Upper lobe of left lung (tissue), 6 donors: ENCODE data around the gene LONP2. TPM values are rescaled to one million over a fixed set of nuclear protein-coding genes. Genes with fewer than 3 reads are reported as not detected.
A peak's percentile ranks its signal among the peaks of the same experiment; 100 is the strongest.

Experiments used
- ATAC-seq, 2 donors: fragments of 200-7000 bp; cut with Tn5 transposase; one replicate each; pipeline ENCODE4 v1.9.1; 2022; ENCODE audit warnings: mild to moderate bottlenecking in 2 of 2, moderate library complexity in 2 of 2; ENCODE audit not compliant: low FRiP score in 2 of 2
- DNase-seq, 2 donors: peaks; one replicate each; pipeline ENCODE4 v3.0.0-alpha.2; 2019 to 2020
- H3K27ac ChIP-seq, 4 donors: fragments of 200-600 bp; sonication (generic); one replicate each; pipeline ENCODE4 v1.5.1; 2016 to 2019
- H3K27me3 ChIP-seq, 4 donors: fragments of 200-600 bp; sonication (generic); one replicate each; pipeline ENCODE4 v1.5.1; 2017 to 2019
- H3K36me3 ChIP-seq, 4 donors: fragments of 200-600 bp; sonication (generic); one replicate each; pipeline ENCODE4 v1.5.1; 2016 to 2019
- H3K4me1 ChIP-seq, 4 donors: fragments of 200-600 bp; sonication (generic); one replicate each; pipeline ENCODE4 v1.5.1; 2018 to 2019
- H3K4me3 ChIP-seq, 4 donors: fragments of 200-600 bp; sonication (generic); one replicate each; pipeline ENCODE4 v1.5.1; 2017 to 2019; ENCODE audit warnings: mild to moderate bottlenecking in 2 of 4, moderate library complexity in 1 of 4
- H3K9me3 ChIP-seq, 4 donors: fragments of 200-600 bp; sonication (generic); one replicate each; pipeline ENCODE4 v1.5.1; 2018 to 2019
- CTCF ChIP-seq, 6 experiments: fragments of 450-650 bp in 4 of 6; fragments of 200-600 bp in 2 of 6; sonication (generic) in 2 of 6; IDR thresholded peaks; one replicate each; pipeline ENCODE4 v1.5.1; 2016 to 2019; ENCODE audit warnings: antibody characterized with exemption in 6 of 6
- EP300 ChIP-seq, 4 donors: sonication (generic); formaldehyde crosslinking; IDR thresholded peaks; one replicate each; pipeline ENCODE4 v1.5.1; 2017; ENCODE audit warnings: antibody characterized with exemption in 4 of 4, control low read depth in 2 of 4
- POLR2A ChIP-seq, 4 donors: fragments of 450-650 bp; IDR thresholded peaks; one replicate each; pipeline ENCODE4 v1.5.1; 2016 to 2017; ENCODE audit warnings: antibody characterized with exemption in 4 of 4, mild to moderate bottlenecking in 2 of 4
- POLR2AphosphoS5 ChIP-seq, 2 donors: sonication (generic); formaldehyde crosslinking; IDR thresholded peaks; one replicate each; pipeline ENCODE4 v1.5.1; 2017; ENCODE audit warnings: antibody characterized with exemption in 2 of 2
- WGBS, 2 donors: methylation state at CpG; one replicate each; pipeline ENCODE4 v1.1.5; 2017 to 2018; 5-methylcytosine and 5-hydroxymethylcytosine counted together
- total RNA-seq, 6 donors: library from RNA; depleted of rRNA in 4 of 6; stranded (reverse); fragments of >200 nt in 4 of 6; gene quantifications; one replicate each; pipeline versions ENCODE4 v1.1.0 to v1.2.1, GENCODE V29; 2016 to 2021
- donor health status: DM: no; HTN: no; CAD: no; lungs with moderate emphysema.
- donor health status: DM: no; HTN: yes; CAD: no; lungs with severe emphysema.

LONP2 gene
- total RNA-seq, 6 donors from 2014 or later = 47.9 to 104 (median 57.8) TPM

- ATAC-seq (no peak), DNase-seq (no peak)
- Histone ChIP-seq H3K9me3 (no peaks in the 10 kb centered on the region), H3K36me3 (peaks cover 0 to 29% (median 0%) of the 10 kb centered on the region in 4 donors), H3K27me3 (no peaks in the 10 kb centered on the region), H3K27ac (no peak overlapping the region), H3K4me3 (no peak overlapping the region), H3K4me1 (peaks cover 6 to 20% (median 8%) of the 10 kb centered on the region in 4 donors)
- TF ChIP-seq POLR2AphosphoS5 (IDR thresholded peaks at IDR 0.05) = no peak
- TF ChIP-seq CTCF (IDR thresholded peaks at IDR 0.05) = no peak
- TF ChIP-seq POLR2A (IDR thresholded peaks at IDR 0.05) = no peak
- 97 to 98% methylated on average over 2 of the region's 2 CpGs for WGBS, 2 donors
Measured at GRCh38 chr16:48359983-48360382, 115.9 kb downstream of the LONP2 start.

- DNase-seq (no peak), ATAC-seq (no peak)
- H3K4me3 ChIP-seq = no peak overlapping the region
- TF ChIP-seq EP300 (IDR thresholded peaks at IDR 0.05) = no peak
- H3K27ac ChIP-seq = no peak overlapping the region
- H3K4me1 ChIP-seq = peaks cover 11 to 28% (median 14%) of the 10 kb centered on the region in 4 donors
- WGBS, 2 donors = 92 to 94% methylated on average over 3 of the region's 3 CpGs
- H3K27me3 ChIP-seq = no peaks in the 10 kb centered on the region
- H3K36me3 ChIP-seq = peaks cover 0 to 23% (median 0%) of the 10 kb centered on the region in 4 donors
- H3K9me3 ChIP-seq = no peaks in the 10 kb centered on the region
Measured at GRCh38 chr16:48361012-48361411, 116.9 kb downstream of the LONP2 start.

GRCh38 chr16:48361540-48362144 lies 117.5 kb downstream of the LONP2 start:
- DNase-seq (no peak), ATAC-seq (no peak)
- 92 to 94% methylated on average over 12 of the region's 12 CpGs for WGBS, 2 donors
- Histone ChIP-seq H3K9me3 (no peaks in the 10 kb centered on the region), H3K4me3 (no peak overlapping the region), H3K36me3 (peaks cover 0 to 23% (median 0%) of the 10 kb centered on the region in 4 donors), H3K4me1 (peaks cover 14 to 34% (median 18%) of the 10 kb centered on the region in 4 donors), H3K27ac (no peak overlapping the region), H3K27me3 (no peaks in the 10 kb centered on the region)
- no peak for TF ChIP-seq POLR2A (IDR thresholded peaks at IDR 0.05)
- TF ChIP-seq EP300 (IDR thresholded peaks at IDR 0.05) = no peak

- Histone ChIP-seq H3K36me3 (peaks cover 0 to 4% (median 0%) of the 10 kb centered on the region in 4 donors), H3K4me3 (peak overlapping the region in 3 of 4 donors; percentile 61 to 69 (median 63)), H3K4me1 (peaks cover 25 to 59% (median 35%) of the 10 kb centered on the region in 4 donors), H3K27me3 (no peaks in the 10 kb centered on the region), H3K9me3 (no peaks in the 10 kb centered on the region), H3K27ac (peak overlapping the region; percentile 86 to 93 (median 87))
- ATAC-seq (peak; percentile 2 to 34), DNase-seq (no peak)
- TF ChIP-seq POLR2AphosphoS5 (IDR thresholded peaks at IDR 0.05) = no peak
- no peak for TF ChIP-seq CTCF (IDR thresholded peaks at IDR 0.05)
- TF ChIP-seq EP300 (IDR thresholded peaks at IDR 0.05) = no peak
- TF ChIP-seq POLR2A (IDR thresholded peaks at IDR 0.05) = no peak
- 37 to 44% methylated on average over 15 of the region's 15 CpGs for WGBS, 2 donors
Measured at GRCh38 chr16:48365025-48365600, 121.0 kb downstream of the LONP2 start.

GRCh38 chr16:48365601-48366164 lies 121.6 kb downstream of the LONP2 start:
- 0 to 3% methylated on average over 3 to 22 of the region's 33 CpGs for WGBS, 2 donors
- ATAC-seq = peak; percentile 98 to 99

More at GRCh38 chr16:48365601-48366164, 121.6 kb downstream of the LONP2 start:
- peak; percentile 97 to 98 for DNase-seq
- Histone ChIP-seq H3K27ac (peak overlapping the region; percentile 86 to 93 (median 87)), H3K9me3 (no peaks in the 10 kb centered on the region), H3K27me3 (no peaks in the 10 kb centered on the region), H3K4me3 (peak overlapping the region; percentile 9 to 69 (median 62)), H3K36me3 (peaks cover 0 to 3% (median 0%) of the 10 kb centered on the region in 4 donors), H3K4me1 (peaks cover 27 to 65% (median 35%) of the 10 kb centered on the region in 4 donors)
- TF ChIP-seq CTCF (IDR thresholded peaks at IDR 0.05) (peak in 1 of 6 experiments; percentile 11), EP300 (IDR thresholded peaks at IDR 0.05) (no peak), POLR2AphosphoS5 (IDR thresholded peaks at IDR 0.05) (peak; percentile 55 to 97), POLR2A (IDR thresholded peaks at IDR 0.05) (peak in 3 of 4 donors; percentile 43 to 94 (median 89))
